ENCODE measurements around the gene HDDC3. TPM values are rescaled to one million over a fixed set of nuclear protein-coding genes. Genes with fewer than 3 reads are reported as not detected.

Gene HDDC3
- total and polyA plus RNA-seq, 9 of the 15 experiments (the other 6 are each of a cell fraction or from before 2014, with no cell fraction given): 14.9 to 55.8 (median 36.9) TPM

DNA sequence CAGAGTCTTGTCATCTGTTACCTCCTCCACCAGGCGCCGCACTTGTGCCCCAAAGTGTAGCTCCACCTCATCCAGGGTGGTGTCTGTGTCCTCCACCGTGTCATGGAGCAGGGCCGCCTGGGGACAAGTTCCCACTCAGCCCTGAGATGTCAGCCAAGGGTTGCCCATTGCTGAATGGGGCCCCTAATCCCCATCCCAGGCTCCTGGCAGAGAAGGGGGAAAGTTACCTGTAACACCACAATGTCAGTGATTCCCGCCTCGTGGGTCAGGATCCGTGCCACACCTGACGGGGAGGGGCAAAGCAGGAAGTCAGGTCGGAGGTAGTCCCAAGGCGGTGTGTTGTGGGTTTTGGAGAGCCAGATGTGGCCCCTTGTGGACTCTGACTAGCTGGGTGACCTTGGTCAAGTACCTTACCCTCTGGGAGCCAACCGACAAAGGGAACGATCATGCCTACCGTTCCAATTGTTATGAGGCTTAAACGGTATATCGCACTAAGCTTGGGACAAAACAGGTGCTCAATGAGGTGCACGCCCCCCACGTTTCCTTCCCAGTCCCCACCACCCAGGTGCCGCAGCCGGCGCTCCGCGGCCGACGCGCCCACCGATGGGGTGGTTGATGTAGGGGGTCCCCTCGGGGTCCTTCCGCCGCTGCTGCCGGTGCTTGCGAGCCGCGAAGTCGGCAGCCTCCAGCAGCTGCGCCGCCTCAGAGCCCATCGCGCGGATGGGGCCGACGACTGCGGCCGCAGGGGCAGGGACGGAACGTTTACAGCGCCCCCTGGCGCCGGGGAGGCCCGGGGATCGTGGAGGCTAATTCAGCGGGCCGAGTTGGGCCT is at the start of gene HDDC3 (continued):
- no peak; the same call in 1 of the 2 replicates for TF ChIP-seq CBX1 (IDR thresholded peaks at IDR 0.05; ENCODE audit: low read depth)
- no peak for TF ChIP-seq NFE2 (IDR thresholded peaks at IDR 0.05; ENCODE audit: low read depth)
- no peak for TF ChIP-seq JUNB (CRISPR knock-in tag; conservative IDR thresholded peaks at IDR 0.05)
- TF ChIP-seq SPI1 (IDR thresholded peaks at IDR 0.05; ENCODE audit: borderline replicate concordance, low read depth, low read length): 0 out of 2 replicates have a peak, but pooled peaks have one; percentile 19
- TF ChIP-seq SUPT5H (IDR thresholded peaks at IDR 0.05): peak; percentile 89
- TF ChIP-seq ZNF699 (CRISPR knock-in tag; IDR thresholded peaks at IDR 0.05; ENCODE audit: insufficient replicate concordance): no peak
- no peak for TF ChIP-seq LEF1 (IDR thresholded peaks at IDR 0.05)
- TF ChIP-seq, protein P1, sequence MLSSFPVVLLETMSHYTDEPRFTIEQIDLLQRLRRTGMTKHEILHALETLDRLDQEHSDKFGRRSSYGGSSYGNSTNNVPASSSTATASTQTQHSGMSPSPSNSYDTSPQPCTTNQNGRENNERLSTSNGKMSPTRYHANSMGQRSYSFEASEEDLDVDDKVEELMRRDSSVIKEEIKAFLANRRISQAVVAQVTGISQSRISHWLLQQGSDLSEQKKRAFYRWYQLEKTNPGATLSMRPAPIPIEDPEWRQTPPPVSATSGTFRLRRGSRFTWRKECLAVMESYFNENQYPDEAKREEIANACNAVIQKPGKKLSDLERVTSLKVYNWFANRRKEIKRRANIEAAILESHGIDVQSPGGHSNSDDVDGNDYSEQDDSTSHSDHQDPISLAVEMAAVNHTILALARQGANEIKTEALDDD (IDR thresholded peaks at IDR 0.05): no peak
- no peak for TF ChIP-seq STAT5A (IDR thresholded peaks at IDR 0.05; ENCODE audit: borderline replicate concordance, low read length)
- no peak for TF ChIP-seq SRSF3 (IDR thresholded peaks at IDR 0.05; ENCODE audit: insufficient read depth, low read length)
- TF ChIP-seq, protein P2, sequence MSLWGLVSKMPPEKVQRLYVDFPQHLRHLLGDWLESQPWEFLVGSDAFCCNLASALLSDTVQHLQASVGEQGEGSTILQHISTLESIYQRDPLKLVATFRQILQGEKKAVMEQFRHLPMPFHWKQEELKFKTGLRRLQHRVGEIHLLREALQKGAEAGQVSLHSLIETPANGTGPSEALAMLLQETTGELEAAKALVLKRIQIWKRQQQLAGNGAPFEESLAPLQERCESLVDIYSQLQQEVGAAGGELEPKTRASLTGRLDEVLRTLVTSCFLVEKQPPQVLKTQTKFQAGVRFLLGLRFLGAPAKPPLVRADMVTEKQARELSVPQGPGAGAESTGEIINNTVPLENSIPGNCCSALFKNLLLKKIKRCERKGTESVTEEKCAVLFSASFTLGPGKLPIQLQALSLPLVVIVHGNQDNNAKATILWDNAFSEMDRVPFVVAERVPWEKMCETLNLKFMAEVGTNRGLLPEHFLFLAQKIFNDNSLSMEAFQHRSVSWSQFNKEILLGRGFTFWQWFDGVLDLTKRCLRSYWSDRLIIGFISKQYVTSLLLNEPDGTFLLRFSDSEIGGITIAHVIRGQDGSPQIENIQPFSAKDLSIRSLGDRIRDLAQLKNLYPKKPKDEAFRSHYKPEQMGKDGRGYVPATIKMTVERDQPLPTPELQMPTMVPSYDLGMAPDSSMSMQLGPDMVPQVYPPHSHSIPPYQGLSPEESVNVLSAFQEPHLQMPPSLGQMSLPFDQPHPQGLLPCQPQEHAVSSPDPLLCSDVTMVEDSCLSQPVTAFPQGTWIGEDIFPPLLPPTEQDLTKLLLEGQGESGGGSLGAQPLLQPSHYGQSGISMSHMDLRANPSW (CRISPR knock-in tag; IDR thresholded peaks at IDR 0.05): peak; percentile 92
- TF ChIP-seq, protein P3, sequence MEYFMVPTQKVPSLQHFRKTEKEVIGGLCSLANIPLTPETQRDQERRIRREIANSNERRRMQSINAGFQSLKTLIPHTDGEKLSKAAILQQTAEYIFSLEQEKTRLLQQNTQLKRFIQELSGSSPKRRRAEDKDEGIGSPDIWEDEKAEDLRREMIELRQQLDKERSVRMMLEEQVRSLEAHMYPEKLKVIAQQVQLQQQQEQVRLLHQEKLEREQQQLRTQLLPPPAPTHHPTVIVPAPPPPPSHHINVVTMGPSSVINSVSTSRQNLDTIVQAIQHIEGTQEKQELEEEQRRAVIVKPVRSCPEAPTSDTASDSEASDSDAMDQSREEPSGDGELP (CRISPR knock-in tag; IDR thresholded peaks at IDR 0.05; ENCODE audit: borderline replicate concordance): peak; percentile 87
- no peak for TF ChIP-seq ZNF766 (CRISPR knock-in tag; conservative IDR thresholded peaks at IDR 0.05)
- TF ChIP-seq POLR3G (IDR thresholded peaks at IDR 0.05; ENCODE audit: extremely low read depth, insufficient read length, insufficient replicate concordance): no peak
- TF ChIP-seq MTF1 (CRISPR knock-in tag; IDR thresholded peaks at IDR 0.05; ENCODE audit: borderline replicate concordance): no peak
- TF ChIP-seq, protein P4, sequence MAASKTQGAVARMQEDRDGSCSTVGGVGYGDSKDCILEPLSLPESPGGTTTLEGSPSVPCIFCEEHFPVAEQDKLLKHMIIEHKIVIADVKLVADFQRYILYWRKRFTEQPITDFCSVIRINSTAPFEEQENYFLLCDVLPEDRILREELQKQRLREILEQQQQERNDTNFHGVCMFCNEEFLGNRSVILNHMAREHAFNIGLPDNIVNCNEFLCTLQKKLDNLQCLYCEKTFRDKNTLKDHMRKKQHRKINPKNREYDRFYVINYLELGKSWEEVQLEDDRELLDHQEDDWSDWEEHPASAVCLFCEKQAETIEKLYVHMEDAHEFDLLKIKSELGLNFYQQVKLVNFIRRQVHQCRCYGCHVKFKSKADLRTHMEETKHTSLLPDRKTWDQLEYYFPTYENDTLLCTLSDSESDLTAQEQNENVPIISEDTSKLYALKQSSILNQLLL (CRISPR knock-in tag; IDR thresholded peaks at IDR 0.05; ENCODE audit: borderline replicate concordance): no peak
- peak; percentile 35; the same call in 1 of the 2 replicates for TF ChIP-seq OTX1 (CRISPR knock-in tag; IDR thresholded peaks at IDR 0.05)
- TF ChIP-seq FOS (IDR thresholded peaks at IDR 0.05; ENCODE audit: extremely low read depth, insufficient read length): no peak
- peak; percentile 92 for TF ChIP-seq ZNF263 (CRISPR knock-in tag; IDR thresholded peaks at IDR 0.05; ENCODE audit: borderline replicate concordance)
- no peak for TF ChIP-seq HEY1 (CRISPR knock-in tag; IDR thresholded peaks at IDR 0.05; ENCODE audit: borderline replicate concordance)
- TF ChIP-seq LARP7 (IDR thresholded peaks at IDR 0.05): 0 out of 2 replicates have a peak, but pooled peaks have one; percentile 39
- no peak for TF ChIP-seq PHB2 (IDR thresholded peaks at IDR 0.05; ENCODE audit: low read depth)
- TF ChIP-seq POLR2G (IDR thresholded peaks at IDR 0.05; ENCODE audit: low read depth, low read length): peak; percentile 93
- TF ChIP-seq DMBX1 (CRISPR knock-in tag; IDR thresholded peaks at IDR 0.05; ENCODE audit: borderline replicate concordance): no peak
